HepG2 (cell line): ENCODE measurements around the gene ZBTB7B. TPM values are rescaled to one million over a fixed set of nuclear protein-coding genes. Genes with fewer than 3 reads are reported as not detected.

Experiments used
- ATAC-seq: fragments of 200-7000 bp; cut with Tn5 transposase; 3 replicates; pipeline ENCODE4 v1.9.1; 2020; ENCODE audit warnings: mild to moderate bottlenecking, moderate library complexity
- BruUV-seq: library from RNA; stranded (reverse); fragments of 400-500 nt; replicated peaks from 2 replicates; lab custom pipeline; 2021; lab: Mats Ljungman, UMichigan
- CTCF ChIA-PET: fragments of 300-600 bp; formaldehyde crosslinking; extraction: SDS; loops from one replicate; lab custom pipeline; 2021; ENCODE audit warnings: low total read pairs, inconsistent platforms, low intra/inter-chr PET ratio; lab: Yijun Ruan, JAX
- POLR2A ChIA-PET: fragments of 350-600 bp; sonication (Branson Sonifier 250); formaldehyde crosslinking; loops from one replicate; lab custom pipeline; 2020; ENCODE audit warnings: antibody characterized with exemption, inconsistent platforms; lab: Yijun Ruan, JAX
- DNase-seq: peaks from one replicate; pipeline ENCODE4 v3.0.0-alpha.2; 2015; ENCODE audit warnings: low spot score
- FAIRE-seq: peaks from 3 replicates; lab custom pipeline; 2011; peaks lifted over from hg19 to GRCh38; lab: Jason Lieb, UNC
- H2AFZ ChIP-seq: one replicate; pipeline ENCODE4 v1.6.1; 2011; ENCODE audit warnings: low read length, inconsistent platforms
- H3K27ac ChIP-seq: fragments of 300-600 bp; 3 replicates; pipeline ENCODE4 v1.8.0; 2011; ENCODE audit warnings: mixed run types, mild to moderate bottlenecking, mixed read lengths, low read length, inconsistent platforms; ENCODE audit not compliant: insufficient read depth; ENCODE audit errors: extremely low read length
- H3K27me3 ChIP-seq, 2 experiments: fragments of 200-600 bp in 1 of 2; 2 replicates in 1 of 2; 3 replicates in 1 of 2; pipeline versions ENCODE4 v1.6.0 to v1.8.0; 2011; ENCODE audit warnings: low read length in 2 of 2, mild to moderate bottlenecking in 2 of 2, moderate library complexity in 2 of 2, inconsistent platforms in 1 of 2; ENCODE audit not compliant: insufficient read depth in 2 of 2, control insufficient read depth in 1 of 2
- H3K36me3 ChIP-seq, 2 experiments: fragments of 200-600 bp in 1 of 2; replicated peaks in 1 of 2; 2 replicates in 1 of 2; 3 replicates in 1 of 2; pipeline versions ENCODE4 v1.5.1 to v1.8.0; 2011; ENCODE audit warnings: low read length in 2 of 2, inconsistent platforms in 1 of 2; ENCODE audit not compliant: insufficient read depth in 2 of 2, control insufficient read depth in 1 of 2
- H3K4me1 ChIP-seq: 2 replicates; pipeline ENCODE4 v1.5.1; 2012; ENCODE audit warnings: low read length, inconsistent platforms; ENCODE audit not compliant: insufficient read depth
- H3K4me2 ChIP-seq: 2 replicates; pipeline ENCODE4 v1.6.0; 2011; ENCODE audit warnings: low read depth, low read length, inconsistent platforms
- H3K4me3 ChIP-seq, 3 experiments: fragments of 200-600 bp in 1 of 3; sonication (generic), shearing (Covaris generic) in 1 of 3; replicated peaks in 1 of 3; 2 replicates each; pipeline ENCODE4 v1.5.1; 2011 to 2016; ENCODE audit warnings: low read length in 3 of 3, inconsistent platforms in 2 of 3, low read depth in 2 of 3, mild to moderate bottlenecking in 2 of 3, control low read depth in 1 of 3, mixed read lengths in 1 of 3; ENCODE audit not compliant: insufficient read depth in 1 of 3
- H3K79me2 ChIP-seq: one replicate; pipeline ENCODE4 v1.6.1; 2011; ENCODE audit warnings: low read length, inconsistent platforms; ENCODE audit not compliant: insufficient read depth
- H3K9ac ChIP-seq: 2 replicates; pipeline ENCODE4 v1.6.0; 2011; ENCODE audit warnings: mild to moderate bottlenecking, low read depth, low read length, inconsistent platforms; ENCODE audit not compliant: insufficient read depth
- H3K9me3 ChIP-seq: 2 replicates; pipeline ENCODE4 v1.5.1; 2012; ENCODE audit warnings: mild to moderate bottlenecking, low read length
- H4K20me1 ChIP-seq: 2 replicates; pipeline ENCODE4 v1.6.0; 2011; ENCODE audit warnings: inconsistent platforms, mild to moderate bottlenecking, low read length, moderate library complexity; ENCODE audit not compliant: insufficient read depth
- HDAC6 ChIP-seq: fragments of 200-600 bp; sonication (generic); IDR thresholded peaks from 2 replicates; pipeline ENCODE4 v1.7.0; 2017; ENCODE audit warnings: mild to moderate bottlenecking, antibody characterized with exemption, low read length, low read depth
- PHF5A ChIP-seq: IDR thresholded peaks from one replicate; pipeline ENCODE4 v1.6.1; 2018; ENCODE audit warnings: low read depth, missing genetic modification reagents; ENCODE audit not compliant: unreplicated experiment
- POLR2G ChIP-seq: fragments of 200-400 bp; formaldehyde crosslinking; IDR thresholded peaks from 2 replicates; pipeline ENCODE4 v1.6.1; 2018; ENCODE audit warnings: mild to moderate bottlenecking, low read depth, low read length, moderate library complexity
- ZNF441 ChIP-seq: sonication (generic); formaldehyde crosslinking; IDR thresholded peaks from 2 replicates; pipeline ENCODE4 v1.7.0; 2021; ENCODE audit warnings: missing genetic modification reagents, borderline replicate concordance
- WGBS: methylation state at CpG from one replicate; pipeline ENCODE4 v1.1.6; 2017; ENCODE audit warnings: low lambda C conversion rate; 5-methylcytosine and 5-hydroxymethylcytosine counted together
- in situ Hi-C: cut with HindIII; loops from 2 replicates; pipeline ENCODE4 v1.10.0; 2017; ENCODE audit warnings: low pct_unique_long_range_greater_than_20kb; ENCODE audit not compliant: extremely low pct_ligation_motif_present
- intact Hi-C: fragments of 100-400 bp; cut with micrococcal nuclease; formaldehyde crosslinking; loops from one replicate; pipeline ENCODE4 v1.10.0; 2022; ENCODE audit not compliant: unreplicated experiment
- polyA plus RNA-seq, 8 experiments: library from polyadenylated mRNA; depleted of rRNA in 3 of 8; stranded (reverse) in 7 of 8; unstranded in 1 of 8; fragments of >200 nt; fragmentation: Illumina TruSeq in 4 of 8; extraction: Trizol in 4 of 8; gene quantifications; 2 replicates each; pipeline versions ENCODE4 v1.2.1 to v1.2.3, GENCODE V29; 2011 to 2016; ENCODE audit warnings: low read depth in 4 of 8, missing spikeins in 1 of 8, mixed read lengths in 1 of 8; ENCODE audit not compliant: insufficient read depth in 1 of 8
- total RNA-seq, 5 experiments: library from RNA; depleted of rRNA; stranded (reverse); fragments of >200 nt; fragmentation: Illumina TruSeq; extraction: Trizol; gene quantifications; 2 replicates each; pipeline ENCODE4 v1.2.3, GENCODE V29; 2016; ENCODE audit warnings: low read depth in 1 of 5
- TF ChIP-seq, protein P1 (sequence below): sonication (generic); formaldehyde crosslinking; IDR thresholded peaks from 2 replicates; pipeline ENCODE4 v1.8.1; 2023; ENCODE audit warnings: mild to moderate bottlenecking, missing genetic modification reagents
- TF ChIP-seq, protein P2 (sequence below): sonication (generic); formaldehyde crosslinking; IDR thresholded peaks from 2 replicates; pipeline ENCODE4 v1.4.0; 2020; ENCODE audit warnings: missing genetic modification reagents

Gene ZBTB7B
- total and polyA plus RNA-seq, 2 of the 13 experiments (the other 11 are each of a cell fraction or from before 2014, with no cell fraction given) = 15.5 to 17.5 TPM

DNA sequence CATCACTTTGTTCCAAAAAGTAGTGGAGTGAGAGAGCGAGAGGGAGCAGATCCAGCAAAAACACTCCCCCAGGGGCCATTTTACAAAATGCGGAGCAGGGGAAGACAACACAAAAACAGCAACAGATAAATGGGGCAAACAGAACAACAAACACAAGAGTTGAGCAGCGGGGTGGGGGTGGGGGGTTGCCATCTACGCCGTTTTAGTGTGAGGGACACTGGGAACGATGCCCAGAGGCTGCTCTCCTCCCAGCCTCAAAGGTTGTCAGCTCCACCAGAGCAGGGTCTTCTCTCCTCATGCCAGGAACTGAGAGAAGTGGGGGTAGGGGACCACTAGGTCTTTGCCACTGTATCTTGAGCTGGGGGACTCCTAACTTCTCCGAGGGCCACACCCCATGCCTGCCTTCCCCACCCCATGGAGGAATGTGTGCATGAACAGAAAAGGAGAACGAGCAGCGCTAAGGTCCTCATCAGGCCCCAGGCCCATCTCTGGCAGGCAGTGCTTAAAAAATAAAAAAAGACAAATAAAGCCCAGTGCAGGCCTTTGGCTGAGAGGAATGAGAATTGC lies 45.4 kb upstream of the ZBTB7B start:
- ATAC-seq (no peak), FAIRE-seq (no peak), DNase-seq (no peak)
- H3K4me3 ChIP-seq = no peak overlapping the region
- H3K9ac ChIP-seq = no peak overlapping the region
- H3K36me3 ChIP-seq = peaks cover 4 to 13% of the 10 kb centered on the region in 2 experiments; a peak in 2 of 5 replicates
- in situ Hi-C loops = no loop called here
- peaks cover 10% of the 10 kb centered on the region for H3K79me2 ChIP-seq
- no peaks in the 10 kb centered on the region for H3K9me3 ChIP-seq
- intact Hi-C loops = loop anchor here (2.0 kb wide), 1 partner anchor 16 kb away; no protein-coding TSS in a partner anchor
- no peak overlapping the region for H3K4me2 ChIP-seq
- ChIA-PET CTCF (interaction anchor here (2.0 kb wide), 1 partner anchor 60 kb away, joined by 8 read pairs; no protein-coding TSS in a partner anchor), POLR2A (interaction anchor here (2.3 to 4.1 kb wide), 2 partner anchors 16 to 21 kb away, joined by 18 to 91 read pairs; partner anchors contain the start of genes CKS1B, PMVK and SHC1)
- WGBS = 89% methylated on average over 9 of the region's 9 CpGs
- H3K27me3 ChIP-seq = no peaks in the 10 kb centered on the region; a peak in 1 of 5 replicates
- no peak overlapping the region for H2AFZ ChIP-seq
- no TSS peak for BruUV-seq
- H3K4me1 ChIP-seq = peaks cover 53% of the 10 kb centered on the region
- TF ChIP-seq, protein P1, sequence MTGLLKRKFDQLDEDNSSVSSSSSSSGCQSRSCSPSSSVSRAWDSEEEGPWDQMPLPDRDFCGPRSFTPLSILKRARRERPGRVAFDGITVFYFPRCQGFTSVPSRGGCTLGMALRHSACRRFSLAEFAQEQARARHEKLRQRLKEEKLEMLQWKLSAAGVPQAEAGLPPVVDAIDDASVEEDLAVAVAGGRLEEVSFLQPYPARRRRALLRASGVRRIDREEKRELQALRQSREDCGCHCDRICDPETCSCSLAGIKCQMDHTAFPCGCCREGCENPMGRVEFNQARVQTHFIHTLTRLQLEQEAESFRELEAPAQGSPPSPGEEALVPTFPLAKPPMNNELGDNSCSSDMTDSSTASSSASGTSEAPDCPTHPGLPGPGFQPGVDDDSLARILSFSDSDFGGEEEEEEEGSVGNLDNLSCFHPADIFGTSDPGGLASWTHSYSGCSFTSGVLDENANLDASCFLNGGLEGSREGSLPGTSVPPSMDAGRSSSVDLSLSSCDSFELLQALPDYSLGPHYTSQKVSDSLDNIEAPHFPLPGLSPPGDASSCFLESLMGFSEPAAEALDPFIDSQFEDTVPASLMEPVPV (CRISPR knock-in tag) = no peak
- TF ChIP-seq ZNF441 (CRISPR knock-in tag) = no peak
- no peak for TF ChIP-seq PHF5A (CRISPR knock-in tag)
- TF ChIP-seq, protein P2, sequence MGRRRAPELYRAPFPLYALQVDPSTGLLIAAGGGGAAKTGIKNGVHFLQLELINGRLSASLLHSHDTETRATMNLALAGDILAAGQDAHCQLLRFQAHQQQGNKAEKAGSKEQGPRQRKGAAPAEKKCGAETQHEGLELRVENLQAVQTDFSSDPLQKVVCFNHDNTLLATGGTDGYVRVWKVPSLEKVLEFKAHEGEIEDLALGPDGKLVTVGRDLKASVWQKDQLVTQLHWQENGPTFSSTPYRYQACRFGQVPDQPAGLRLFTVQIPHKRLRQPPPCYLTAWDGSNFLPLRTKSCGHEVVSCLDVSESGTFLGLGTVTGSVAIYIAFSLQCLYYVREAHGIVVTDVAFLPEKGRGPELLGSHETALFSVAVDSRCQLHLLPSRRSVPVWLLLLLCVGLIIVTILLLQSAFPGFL (CRISPR knock-in tag) = no peak
- 0 out of 2 replicates have a peak, but pooled peaks have one; percentile 8 for TF ChIP-seq POLR2G
- TF ChIP-seq HDAC6 = no peak
- H4K20me1 ChIP-seq = no peaks in the 10 kb centered on the region
- no peak overlapping the region for H3K27ac ChIP-seq
